Keratinocyte (primary cell): ENCODE results near the gene ZSCAN16.

Source experiments
- CTCF ChIP-seq, 3 experiments: IDR thresholded peaks in 1 of 3; conservative IDR thresholded peaks in 1 of 3; optimal IDR thresholded peaks in 1 of 3; 2 replicates in 2 of 3; 3 replicates in 1 of 3; pipeline versions ENCODE3 to v1.5.1; 2011; ENCODE audit warnings: low read length in 3 of 3, mild to moderate bottlenecking in 3 of 3, moderate library complexity in 2 of 3, control low read depth in 1 of 3, inconsistent platforms in 1 of 3; ENCODE audit not compliant: insufficient read depth in 2 of 3; ENCODE audit errors: extremely low read depth in 1 of 3
- EZH2 ChIP-seq: IDR thresholded peaks from one replicate; pipeline ENCODE4 v1.6.1; 2012; ENCODE audit warnings: inconsistent platforms, mild to moderate bottlenecking, low read length, moderate library complexity

GRCh38 chr6:28104392-28105244 lies 19.8 kb upstream of the ZSCAN16 start:
- TF ChIP-seq CTCF (optimal IDR thresholded peaks at IDR 0.05 in 1 of 3, IDR thresholded peaks at IDR 0.05 in 1 of 3, conservative IDR thresholded peaks at IDR 0.05 in 1 of 3; ENCODE audit: extremely low read depth in 1 of 3, insufficient read depth in 2 of 3, low read length in 3 of 3) (peak; percentile 60 to 86 (median 64)), EZH2 (no peak)
